ENCODE measurements around the gene PUSL1.

DNA sequence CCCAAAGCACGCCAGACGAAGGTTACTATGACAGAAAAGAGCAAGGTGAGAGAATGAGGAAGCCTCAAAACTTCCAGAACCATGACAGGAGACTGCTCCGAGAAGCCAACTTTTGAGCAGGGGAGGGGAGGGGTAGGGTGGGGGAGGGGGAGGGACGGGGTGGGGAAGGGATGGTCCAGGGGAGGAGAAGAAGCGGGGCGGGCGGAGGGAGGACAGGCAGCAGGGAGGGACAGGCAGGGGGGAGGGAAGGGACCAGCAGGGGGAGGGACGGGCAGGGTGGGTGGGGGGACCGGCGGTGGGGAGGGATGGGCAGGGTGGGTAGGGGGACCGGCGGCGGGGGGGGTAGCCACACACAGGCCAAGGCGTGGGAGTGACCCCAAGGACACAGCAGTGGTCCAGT lies 14.0 kb downstream of the PUSL1 start:
- no peak for TF ChIP-seq EZH2 (IDR thresholded peaks at IDR 0.05)
- no peak for TF ChIP-seq FOXP2 (optimal IDR thresholded peaks at IDR 0.05; ENCODE audit: control extremely low read depth, extremely low read length, insufficient read depth)
